Mononuclear cell (primary cell): ENCODE measurements around the gene BICDL2. TPM values are rescaled to one million over a fixed set of nuclear protein-coding genes. Genes with fewer than 3 reads are reported as not detected.

Source experiments
- H3K27me3 ChIP-seq: 2 replicates; pipeline ENCODE4 v1.6.0; 2011; ENCODE audit warnings: low read length, control low read depth; ENCODE audit not compliant: insufficient read depth
- H3K4me1 ChIP-seq: 2 replicates; pipeline ENCODE4 v1.5.1; 2011; ENCODE audit warnings: mild to moderate bottlenecking, low read length, control low read depth; ENCODE audit not compliant: insufficient read depth
- H3K4me3 ChIP-seq: 2 replicates; pipeline ENCODE4 v1.5.1; 2011; ENCODE audit warnings: mild to moderate bottlenecking, low read length, moderate library complexity
- H3K9me3 ChIP-seq: 2 replicates; pipeline ENCODE4 v1.5.1; 2011; ENCODE audit warnings: low read depth, mild to moderate bottlenecking, control low read depth, low read length
- total RNA-seq: library from RNA; depleted of rRNA; stranded (reverse); fragments of >200 nt; gene quantifications from one replicate; pipeline ENCODE4 v1.2.3, GENCODE V29; 2012

Gene BICDL2
- total RNA-seq, 1 donor: 0.10 TPM

DNA sequence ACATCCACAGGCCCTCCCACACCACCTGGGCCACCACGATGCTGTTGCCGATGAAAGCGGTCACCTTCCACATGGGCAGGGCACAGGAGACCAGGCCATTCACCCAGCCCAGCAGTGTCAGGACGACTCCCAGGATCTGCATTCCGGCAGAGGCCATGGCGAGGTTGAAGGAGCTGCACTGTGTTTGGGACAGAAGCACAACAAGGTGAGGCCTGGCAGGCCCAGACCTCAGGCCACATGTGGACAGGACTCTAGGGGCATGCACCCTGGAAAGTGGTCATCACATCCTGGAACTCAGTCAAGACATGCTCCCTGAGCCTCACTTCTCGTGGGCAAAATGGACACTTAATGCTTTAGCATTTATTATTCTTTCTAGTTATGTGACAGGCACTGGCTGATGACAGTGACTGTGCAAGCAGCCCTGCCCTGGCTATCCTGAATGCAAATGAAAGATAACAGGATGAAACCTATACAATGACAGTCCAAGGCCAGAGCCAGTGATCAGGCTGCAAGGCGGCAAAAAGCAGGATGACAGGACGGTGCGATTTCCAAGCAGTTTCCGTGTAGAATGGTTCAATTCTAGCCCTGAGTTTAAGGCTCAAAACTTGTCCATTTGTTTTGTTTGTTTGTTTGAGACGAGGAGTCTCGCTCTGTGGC lies 20.8 kb downstream of the BICDL2 start:
- Histone ChIP-seq H3K9me3 (no peaks in the 10 kb centered on the region), H3K4me1 (peaks cover 27% of the 10 kb centered on the region), H3K27me3 (peaks cover 6% of the 10 kb centered on the region), H3K4me3 (no peak overlapping the region)

DNA sequence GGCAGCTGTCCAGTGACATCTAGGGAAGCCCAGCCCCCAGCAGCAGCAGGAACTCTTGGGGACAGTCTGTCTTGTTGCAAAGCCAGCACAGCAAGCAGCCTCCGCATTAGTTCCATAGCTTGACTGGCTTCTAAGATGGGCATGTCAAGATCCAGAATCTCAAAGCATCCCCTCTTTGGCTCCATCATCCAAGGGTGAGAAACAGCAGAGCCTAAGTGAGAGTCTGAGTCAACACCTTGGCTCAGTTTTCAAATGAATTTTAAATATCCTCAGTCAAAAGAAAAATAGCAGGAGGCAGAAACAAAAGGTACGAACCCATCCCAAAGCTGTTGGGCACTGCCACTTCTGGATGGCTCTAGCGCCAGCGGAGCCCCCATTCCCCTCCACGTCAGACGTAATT lies 21.8 kb downstream of the BICDL2 start:
- peaks cover 6% of the 10 kb centered on the region for H3K27me3 ChIP-seq
- peaks cover 18% of the 10 kb centered on the region for H3K4me1 ChIP-seq
- H3K4me3 ChIP-seq: no peak overlapping the region
- no peaks in the 10 kb centered on the region for H3K9me3 ChIP-seq

GRCh38 chr16:3013998-3014690 lies 22.6 kb downstream of the BICDL2 start:
- no peaks in the 10 kb centered on the region for H3K9me3 ChIP-seq
- peaks cover 6% of the 10 kb centered on the region for H3K27me3 ChIP-seq
- H3K4me3 ChIP-seq: no peak overlapping the region
- H3K4me1 ChIP-seq: peaks cover 16% of the 10 kb centered on the region

GRCh38 chr16:3013491-3013951 lies 23.2 kb downstream of the BICDL2 start:
- H3K9me3 ChIP-seq: no peaks in the 10 kb centered on the region
- H3K27me3 ChIP-seq: peaks cover 4% of the 10 kb centered on the region
- no peak overlapping the region for H3K4me3 ChIP-seq
- H3K4me1 ChIP-seq: peaks cover 19% of the 10 kb centered on the region

GRCh38 chr16:3012828-3013420 lies 23.8 kb downstream of the BICDL2 start, which contains the start of gene CLDN9:
TSS of gene CLDN9 (plus strand) at chr16:3012923. CDS start at chr16:3013363, 440 bp downstream.
- peaks cover 19% of the 10 kb centered on the region for H3K4me1 ChIP-seq
- no peak within 1 kb of the TSS for H3K4me3 ChIP-seq
- H3K9me3 ChIP-seq: no peaks in the 10 kb centered on the region
- peaks cover under 1% of the 10 kb centered on the region for H3K27me3 ChIP-seq

DNA sequence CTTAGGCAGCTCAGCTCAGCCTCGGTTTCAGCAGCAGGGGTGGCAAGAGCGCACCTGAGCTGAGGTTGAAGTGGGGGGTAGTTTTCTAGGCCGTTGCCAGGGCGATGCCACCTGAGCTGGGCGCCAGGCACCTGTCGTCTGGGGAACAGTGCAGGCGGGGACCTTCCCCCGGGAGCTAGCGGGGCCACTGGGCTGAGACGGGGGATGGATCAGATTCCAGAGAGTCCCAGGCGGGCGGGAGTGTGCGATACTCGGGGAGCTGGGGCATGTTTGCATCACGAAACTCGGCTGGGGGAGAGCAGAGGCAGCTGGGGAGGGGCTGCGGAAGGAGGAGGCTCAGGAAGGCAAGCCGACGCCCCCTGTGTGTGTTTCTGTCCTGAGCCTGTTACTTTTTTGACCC lies 24.5 kb downstream of the BICDL2 start:
- Histone ChIP-seq H3K4me1 (peaks cover 24% of the 10 kb centered on the region), H3K27me3 (no peaks in the 10 kb centered on the region), H3K9me3 (no peaks in the 10 kb centered on the region), H3K4me3 (no peak overlapping the region)

DNA sequence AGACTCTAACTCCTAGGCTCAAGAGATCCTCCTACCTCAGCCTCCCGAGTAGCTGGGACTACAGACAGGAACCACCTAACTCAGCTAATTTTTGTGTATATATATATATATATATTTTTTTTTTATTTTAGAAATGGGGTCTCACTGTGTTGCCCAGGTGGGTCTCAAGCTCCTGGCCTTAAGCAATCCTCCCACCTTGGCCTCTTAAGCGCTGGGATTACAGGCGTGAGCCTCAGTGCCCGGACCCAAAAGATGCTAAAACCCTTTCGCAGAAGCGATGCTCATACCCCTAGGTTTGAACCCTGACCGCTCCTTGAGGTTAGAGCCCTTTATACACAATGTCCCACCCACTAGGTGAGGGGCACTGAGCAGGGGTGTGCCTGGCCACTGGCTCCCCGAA lies 26.2 kb downstream of the BICDL2 start:
- H3K27me3 ChIP-seq: no peaks in the 10 kb centered on the region
- peaks cover 38% of the 10 kb centered on the region for H3K4me1 ChIP-seq
- no peak overlapping the region for H3K4me3 ChIP-seq
- no peaks in the 10 kb centered on the region for H3K9me3 ChIP-seq

- H3K9me3 ChIP-seq: no peaks in the 10 kb centered on the region
- no peak overlapping the region for H3K4me3 ChIP-seq
- peaks cover 42% of the 10 kb centered on the region for H3K4me1 ChIP-seq
- no peaks in the 10 kb centered on the region for H3K27me3 ChIP-seq
These were observed 27.0 kb downstream of the BICDL2 start for GRCh38 chr16:3009568-3010390.

GRCh38 chr16:3008690-3009037 lies 28.1 kb downstream of the BICDL2 start:
- Histone ChIP-seq H3K27me3 (no peaks in the 10 kb centered on the region), H3K9me3 (no peaks in the 10 kb centered on the region), H3K4me1 (peaks cover 43% of the 10 kb centered on the region), H3K4me3 (no peak overlapping the region)

DNA sequence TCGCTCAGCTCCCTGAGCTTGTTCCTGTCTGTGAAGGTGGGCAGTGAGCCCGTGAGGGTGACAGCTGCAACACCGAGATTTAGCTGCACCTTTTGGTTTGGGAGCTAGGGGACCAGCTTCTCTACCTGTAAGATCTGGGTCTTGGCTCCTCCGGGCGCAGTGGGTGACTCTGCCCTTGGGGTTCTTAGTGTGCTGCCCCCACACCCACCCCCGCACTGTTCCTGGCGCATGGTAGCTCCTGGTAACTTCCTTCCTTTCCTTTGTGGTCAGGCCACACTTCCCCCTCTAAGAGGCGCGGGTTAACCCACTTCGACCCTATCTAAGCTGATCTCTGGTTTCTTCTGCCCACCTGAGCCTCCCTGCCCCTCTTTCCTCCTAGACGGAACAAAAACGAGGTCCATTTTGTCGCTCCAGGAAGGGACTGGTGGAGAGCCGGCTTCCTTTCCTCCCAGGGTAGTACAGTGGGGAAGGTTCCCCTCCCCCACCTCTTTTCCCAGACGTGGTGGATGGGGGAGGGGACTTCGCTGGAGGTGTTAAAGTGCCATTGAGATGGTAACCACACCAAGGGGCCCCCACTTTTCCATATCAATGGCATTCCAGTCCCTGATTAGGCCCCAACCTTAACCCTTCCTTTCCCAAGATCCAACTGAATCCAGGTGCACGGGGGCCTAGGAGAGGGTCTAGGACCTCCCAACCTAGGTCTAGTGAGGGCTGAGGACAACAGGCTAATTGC lies 28.6 kb downstream of the BICDL2 start:
- H3K4me3 ChIP-seq: peak overlapping the region; percentile 21
- no peaks in the 10 kb centered on the region for H3K9me3 ChIP-seq
- H3K27me3 ChIP-seq: no peaks in the 10 kb centered on the region
- H3K4me1 ChIP-seq: peaks cover 43% of the 10 kb centered on the region

DNA sequence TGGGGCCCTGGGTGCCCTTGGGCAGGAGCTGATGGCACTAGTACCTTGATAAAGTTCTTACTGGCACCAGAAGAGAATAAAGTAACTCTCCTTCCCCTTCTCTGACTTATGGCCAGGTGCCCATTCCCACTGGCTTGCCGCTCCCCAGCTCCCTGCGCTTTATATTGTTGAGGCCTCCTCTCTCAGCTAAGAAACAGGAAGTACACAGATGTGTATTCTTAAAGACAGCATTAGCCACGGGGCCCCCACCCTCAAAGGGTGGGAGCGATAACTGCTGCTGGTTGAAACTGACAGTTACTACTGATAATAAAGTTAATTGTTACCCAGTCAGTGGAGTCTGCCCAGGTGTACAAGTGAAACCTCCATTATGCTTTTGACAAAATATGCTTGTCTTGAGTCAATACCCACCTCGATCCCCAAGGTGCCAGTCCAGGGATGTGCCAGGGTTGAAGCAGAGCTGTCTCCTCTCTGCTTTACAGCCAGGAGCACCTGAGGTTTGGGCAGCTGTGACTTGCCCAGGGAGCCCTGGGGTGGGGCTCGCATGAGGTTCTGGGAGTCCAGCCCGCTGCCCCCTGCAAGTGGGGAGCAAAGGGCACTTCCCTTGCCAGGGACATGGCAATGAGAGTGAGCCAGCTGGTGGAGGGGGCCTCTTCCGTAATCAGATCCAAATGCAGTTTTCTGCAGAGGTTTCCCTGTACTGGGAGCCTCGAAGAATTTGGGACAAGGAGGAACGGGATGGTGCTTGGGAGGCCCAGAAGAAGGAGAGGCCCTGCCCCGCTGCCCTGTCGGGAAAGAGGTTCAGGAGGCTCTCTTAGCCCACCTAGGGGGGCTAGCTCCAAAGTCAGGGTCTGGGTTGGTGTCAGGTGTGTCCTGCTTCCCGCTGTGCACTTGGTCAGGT lies 29.4 kb downstream of the BICDL2 start:
- H3K4me3 ChIP-seq: peak overlapping the region; percentile 21
- no peaks in the 10 kb centered on the region for H3K27me3 ChIP-seq
- H3K4me1 ChIP-seq: peaks cover 43% of the 10 kb centered on the region
- H3K9me3 ChIP-seq: no peaks in the 10 kb centered on the region

- Histone ChIP-seq H3K4me1 (peaks cover 43% of the 10 kb centered on the region), H3K27me3 (no peaks in the 10 kb centered on the region), H3K9me3 (no peaks in the 10 kb centered on the region), H3K4me3 (peak overlapping the region; percentile 35)
These were observed 31.9 kb downstream of the BICDL2 start for GRCh38 chr16:3004781-3005284.

- Histone ChIP-seq H3K27me3 (no peaks in the 10 kb centered on the region), H3K4me3 (no peak overlapping the region), H3K9me3 (no peaks in the 10 kb centered on the region), H3K4me1 (peaks cover 40% of the 10 kb centered on the region)
These were observed 32.4 kb downstream of the BICDL2 start for GRCh38 chr16:3004319-3004718.
